GM21447 (cell line): ENCODE measurements around the gene SUPT3H.
"Not testable (repeated sequence)": the region's sequence is repeated elsewhere in the genome, so short reads cannot be mapped to it uniquely, and the experiment has no call there.

Experiments used
- ATAC-seq: cut with Tn5 transposase; IDR thresholded peaks from one replicate; pipeline ENCODE4 v1.9.1; 2021; ENCODE audit not compliant: unreplicated experiment

The SUPT3H gene

GRCh38 chr6:44920952-44921491, 456.7 kb downstream of the SUPT3H start:
- ATAC-seq = no peak

GRCh38 chr6:44918671-44919296, 458.9 kb downstream of the SUPT3H start:
- ATAC-seq = no peak

- no peak for ATAC-seq
These were observed 460.3 kb downstream of the SUPT3H start for GRCh38 chr6:44917430-44917829.

- no peak for ATAC-seq
These were observed 462.6 kb downstream of the SUPT3H start for GRCh38 chr6:44915111-44915510.

- no peak for ATAC-seq
These were observed 463.6 kb downstream of the SUPT3H start for GRCh38 chr6:44914141-44914540.

GRCh38 chr6:44906761-44907160, 471.0 kb downstream of the SUPT3H start:
- ATAC-seq = no peak

- ATAC-seq = not testable (repeated sequence)
These were observed 477.4 kb downstream of the SUPT3H start for GRCh38 chr6:44900358-44900757.

- ATAC-seq = no peak
These were observed 479.3 kb downstream of the SUPT3H start for GRCh38 chr6:44898296-44898930.

GRCh38 chr6:44897316-44897715, 480.4 kb downstream of the SUPT3H start:
- no peak for ATAC-seq

- ATAC-seq = no peak
These were observed 481.0 kb downstream of the SUPT3H start for GRCh38 chr6:44896701-44897100.

- ATAC-seq = no peak
These were observed 485.2 kb downstream of the SUPT3H start for GRCh38 chr6:44892579-44892978.

GRCh38 chr6:44879071-44879470, 498.7 kb downstream of the SUPT3H start:
- not testable (repeated sequence) for ATAC-seq

- not testable (repeated sequence) for ATAC-seq
These were observed 501.1 kb downstream of the SUPT3H start for GRCh38 chr6:44876638-44877037.

GRCh38 chr6:44869321-44869897, 508.3 kb downstream of the SUPT3H start:
- peak; percentile 82 for ATAC-seq

GRCh38 chr6:44868910-44869309, 508.8 kb downstream of the SUPT3H start:
- ATAC-seq = peak; percentile 25

GRCh38 chr6:44868335-44868668, 509.4 kb downstream of the SUPT3H start:
- ATAC-seq = peak; percentile 36

- peak; percentile 51 for ATAC-seq
These were observed 510.0 kb downstream of the SUPT3H start for GRCh38 chr6:44867571-44868334.

- ATAC-seq = not testable (repeated sequence)
These were observed 512.5 kb downstream of the SUPT3H start for GRCh38 chr6:44865184-44865583.

GRCh38 chr6:44859901-44860410, 517.8 kb downstream of the SUPT3H start:
- ATAC-seq = no peak

GRCh38 chr6:44858998-44859397, 518.7 kb downstream of the SUPT3H start:
- no peak for ATAC-seq

- no peak for ATAC-seq
These were observed 521.3 kb downstream of the SUPT3H start for GRCh38 chr6:44856479-44856878.
